HG02973 (cell line): Measurements from ENCODE around the gene TSPEAR.
"Not testable (repeated sequence)": the region's sequence is repeated elsewhere in the genome, so short reads cannot be mapped to it uniquely, and the experiment has no call there.

Experiments used
- ATAC-seq: cut with Tn5 transposase; IDR thresholded peaks from one replicate; pipeline ENCODE4 v1.9.1; 2021; ENCODE audit warnings: moderate library complexity; ENCODE audit not compliant: unreplicated experiment

Gene TSPEAR

GRCh38 chr21:44495611-44496563 is 215.5 kb downstream of the TSPEAR start:
- ATAC-seq, result no peak

- no peak for ATAC-seq
These were observed 216.4 kb downstream of the TSPEAR start for GRCh38 chr21:44494956-44495355.

GRCh38 chr21:44494418-44494817 is 217.0 kb downstream of the TSPEAR start:
- no peak for ATAC-seq

GRCh38 chr21:44492567-44493385 is 218.6 kb downstream of the TSPEAR start:
- no peak for ATAC-seq

- no peak for ATAC-seq
These were observed 220.6 kb downstream of the TSPEAR start for GRCh38 chr21:44490816-44491215.

- ATAC-seq, result no peak
These were observed 221.0 kb downstream of the TSPEAR start for GRCh38 chr21:44490405-44490804.

GRCh38 chr21:44489962-44490361 is 221.4 kb downstream of the TSPEAR start:
- no peak for ATAC-seq

GRCh38 chr21:44487831-44488230 is 223.5 kb downstream of the TSPEAR start:
- no peak for ATAC-seq

- no peak for ATAC-seq
These were observed 225.1 kb downstream of the TSPEAR start for GRCh38 chr21:44486302-44486701.

- ATAC-seq, result no peak
These were observed 225.6 kb downstream of the TSPEAR start for GRCh38 chr21:44485796-44486195.

GRCh38 chr21:44485254-44485793 is 226.0 kb downstream of the TSPEAR start:
- no peak for ATAC-seq

- ATAC-seq, result no peak
These were observed 226.7 kb downstream of the TSPEAR start for GRCh38 chr21:44484498-44485253.

GRCh38 chr21:44483288-44484237 is 227.8 kb downstream of the TSPEAR start:
- no peak for ATAC-seq

- no peak for ATAC-seq
These were observed 228.6 kb downstream of the TSPEAR start for GRCh38 chr21:44482581-44483287.

- no peak for ATAC-seq
These were observed 230.9 kb downstream of the TSPEAR start for GRCh38 chr21:44480200-44481053.

GRCh38 chr21:44479556-44480199 is 231.7 kb downstream of the TSPEAR start:
- not testable (repeated sequence) for ATAC-seq

- no peak for ATAC-seq
These were observed 232.6 kb downstream of the TSPEAR start for GRCh38 chr21:44478801-44479167.
